IMR-90 (cell line): ENCODE measurements around the gene TAF9. TPM values are rescaled to one million over a fixed set of nuclear protein-coding genes. Genes with fewer than 3 reads are reported as not detected.

ENCODE experiments used
- ATAC-seq: fragments of 200-7000 bp; cut with Tn5 transposase; 2 replicates; pipeline ENCODE4 v1.9.1; 2020; ENCODE audit warnings: low read depth, mild to moderate bottlenecking, moderate library complexity
- BruUV-seq: library from RNA; stranded (reverse); fragments of 400-500 nt; replicated peaks from 2 replicates; lab custom pipeline; 2021; lab: Mats Ljungman, UMichigan
- CTCF ChIA-PET: fragments of 300-600 bp; formaldehyde crosslinking; extraction: SDS; loops from one replicate; lab custom pipeline; 2021; ENCODE audit warnings: antibody characterized with exemption; lab: Yijun Ruan, JAX
- POLR2A ChIA-PET: fragments of 300-600 bp; sonication (Branson Sonifier 250); formaldehyde crosslinking; loops from one replicate; lab custom pipeline; 2022; ENCODE audit warnings: antibody characterized with exemption; ENCODE audit not compliant: unreplicated experiment; lab: Charles Lee
- DNase-seq: peaks from one replicate; pipeline ENCODE4 v3.0.0; 2013
- H2AFZ ChIP-seq: replicated peaks from 2 replicates; pipeline ENCODE3; 2013; ENCODE audit warnings: low read length, mild to moderate bottlenecking; ENCODE audit not compliant: poor library complexity
- H2AK5ac ChIP-seq: 2 replicates; pipeline ENCODE4 v1.6.1; 2013; ENCODE audit warnings: low read depth, low read length, inconsistent platforms
- H2AK9ac ChIP-seq: replicated peaks from 2 replicates; pipeline ENCODE3; 2013; ENCODE audit warnings: mild to moderate bottlenecking, low read depth, low read length, moderate library complexity; ENCODE audit not compliant: poor library complexity
- H2BK120ac ChIP-seq: 2 replicates; pipeline ENCODE4 v1.6.1; 2013; ENCODE audit warnings: low read depth, low read length, inconsistent platforms
- H2BK15ac ChIP-seq: 3 replicates; pipeline ENCODE4 v1.6.1; 2013; ENCODE audit warnings: low read depth, low read length, inconsistent platforms
- H2BK20ac ChIP-seq: 2 replicates; pipeline ENCODE4 v1.6.1; 2013; ENCODE audit warnings: low read depth, mild to moderate bottlenecking, inconsistent platforms, low read length, moderate library complexity
- H2BK5ac ChIP-seq: 2 replicates; pipeline ENCODE4 v1.6.1; 2013; ENCODE audit warnings: mild to moderate bottlenecking, low read depth, low read length, inconsistent platforms; ENCODE audit not compliant: poor library complexity, severe bottlenecking
- H3K14ac ChIP-seq: replicated peaks from 2 replicates; pipeline ENCODE4 v1.6.1; 2013; ENCODE audit warnings: low read depth, low read length, inconsistent platforms
- H3K18ac ChIP-seq: 2 replicates; pipeline ENCODE4 v1.6.1; 2013; ENCODE audit warnings: low read depth, low read length, control low read depth
- H3K23ac ChIP-seq: 2 replicates; pipeline ENCODE4 v1.6.1; 2013; ENCODE audit warnings: low read depth, low read length, inconsistent platforms
- H3K27ac ChIP-seq: 2 replicates; pipeline ENCODE4 v1.5.1; 2013; ENCODE audit warnings: mild to moderate bottlenecking, control low read depth, low read length; ENCODE audit not compliant: insufficient read depth
- H3K27me3 ChIP-seq: 2 replicates; pipeline ENCODE4 v1.6.1; 2013; ENCODE audit warnings: low read length; ENCODE audit not compliant: control insufficient read depth, insufficient read depth
- H3K36me3 ChIP-seq: 2 replicates; pipeline ENCODE4 v1.6.1; 2013; ENCODE audit warnings: low read length, mixed read lengths; ENCODE audit not compliant: control insufficient read depth, insufficient read depth
- H3K4ac ChIP-seq: 2 replicates; pipeline ENCODE4 v1.6.1; 2013; ENCODE audit warnings: low read depth, low read length, inconsistent platforms
- H3K4me1 ChIP-seq: 2 replicates; pipeline ENCODE4 v1.6.1; 2013; ENCODE audit warnings: low read length, mixed read lengths; ENCODE audit not compliant: control insufficient read depth, insufficient read depth
- H3K4me2 ChIP-seq: 2 replicates; pipeline ENCODE4 v1.6.1; 2013; ENCODE audit warnings: low read depth, mild to moderate bottlenecking, control low read depth, low read length, moderate library complexity
- H3K4me3 ChIP-seq: 2 replicates; pipeline ENCODE4 v1.5.1; 2013; ENCODE audit warnings: low read depth, mild to moderate bottlenecking, control low read depth, low read length, moderate library complexity; ENCODE audit not compliant: insufficient read depth
- H3K56ac ChIP-seq: 2 replicates; pipeline ENCODE4 v1.6.1; 2013; ENCODE audit warnings: low read length, inconsistent platforms; ENCODE audit not compliant: insufficient read depth; ENCODE audit errors: extremely low read depth
- H3K79me1 ChIP-seq, 2 experiments: 2 replicates each; pipeline ENCODE4 v1.6.1; 2013; ENCODE audit warnings: low read length in 2 of 2, inconsistent platforms in 1 of 2, low read depth in 1 of 2
- H3K9ac ChIP-seq: 2 replicates; pipeline ENCODE4 v1.6.1; 2013; ENCODE audit warnings: low read depth, low read length, control low read depth
- H3K9me1 ChIP-seq: 2 replicates; pipeline ENCODE4 v1.6.1; 2013; ENCODE audit warnings: low read length, inconsistent platforms; ENCODE audit not compliant: insufficient read depth
- H3K9me3 ChIP-seq: 2 replicates; pipeline ENCODE4 v1.6.1; 2013; ENCODE audit warnings: low read length; ENCODE audit not compliant: control insufficient read depth, insufficient read depth
- H4K20me1 ChIP-seq: 2 replicates; pipeline ENCODE4 v1.6.1; 2013; ENCODE audit warnings: low read length, inconsistent platforms; ENCODE audit not compliant: insufficient read depth
- H4K5ac ChIP-seq: 2 replicates; pipeline ENCODE4 v1.6.1; 2013; ENCODE audit warnings: mild to moderate bottlenecking, low read depth, low read length, control low read depth
- H4K8ac ChIP-seq, 2 experiments: 2 replicates each; pipeline ENCODE4 v1.6.1; 2013; ENCODE audit warnings: low read depth in 2 of 2, low read length in 2 of 2, control low read depth in 1 of 2, inconsistent platforms in 1 of 2
- H4K91ac ChIP-seq: 2 replicates; pipeline ENCODE4 v1.6.1; 2013; ENCODE audit warnings: low read depth, low read length, inconsistent platforms; ENCODE audit not compliant: insufficient read depth
- MAFK ChIP-seq: IDR thresholded peaks from 2 replicates; pipeline ENCODE4 v1.6.1; 2012; ENCODE audit warnings: low read depth, low read length, improper control_type of control experiment
- SMC3 ChIP-seq: fragments of 150-350 bp; IDR thresholded peaks from 2 replicates; pipeline ENCODE4 v1.6.1; 2016; ENCODE audit warnings: low read depth, mild to moderate bottlenecking, antibody characterized with exemption, low read length, moderate library complexity
- WGBS, 2 experiments: methylation state at CpG; one replicate each; pipeline versions ENCODE4 v1.1.5 to v1.1.7; 2013; ENCODE audit warnings: missing lambda C conversion rate in 2 of 2; ENCODE audit not compliant: insufficient read length in 1 of 2; ENCODE audit errors: extremely low coverage in 2 of 2; 5-methylcytosine and 5-hydroxymethylcytosine counted together
- dilution Hi-C: fragments of 300-500 bp; cut with HindIII; formaldehyde crosslinking; loops from one replicate; pipeline ENCODE4 v1.14.3; 2018; ENCODE audit warnings: low sequenced_read_pairs; ENCODE audit not compliant: unreplicated experiment
- in situ Hi-C: fragments of 300-500 bp; cut with MboI; formaldehyde crosslinking; loops from 3 replicates; pipeline ENCODE4 v1.14.3; 2019; ENCODE audit warnings: low sequenced_read_pairs, inconsistent platforms, mixed read lengths
- intact Hi-C: fragments of 100-400 bp; cut with micrococcal nuclease; formaldehyde crosslinking; loops from 2 replicates; pipeline ENCODE4 v1.10.0; 2022
- polyA plus RNA-seq, 3 experiments: library from polyadenylated mRNA; depleted of rRNA; stranded (reverse); fragments of >200 nt; gene quantifications; 2 replicates each; pipeline ENCODE4 v1.2.3, GENCODE V29; 2012; ENCODE audit warnings: low replicate concordance in 1 of 3
- total RNA-seq: library from RNA; depleted of rRNA; stranded (reverse); fragments of >200 nt; gene quantifications from 2 replicates; pipeline ENCODE4 v1.2.3, GENCODE V29; 2012

TAF9 gene
- total and polyA plus RNA-seq, 2 of the 4 experiments (the other 2 are of a cell fraction): 107 to 127 TPM

DNA sequence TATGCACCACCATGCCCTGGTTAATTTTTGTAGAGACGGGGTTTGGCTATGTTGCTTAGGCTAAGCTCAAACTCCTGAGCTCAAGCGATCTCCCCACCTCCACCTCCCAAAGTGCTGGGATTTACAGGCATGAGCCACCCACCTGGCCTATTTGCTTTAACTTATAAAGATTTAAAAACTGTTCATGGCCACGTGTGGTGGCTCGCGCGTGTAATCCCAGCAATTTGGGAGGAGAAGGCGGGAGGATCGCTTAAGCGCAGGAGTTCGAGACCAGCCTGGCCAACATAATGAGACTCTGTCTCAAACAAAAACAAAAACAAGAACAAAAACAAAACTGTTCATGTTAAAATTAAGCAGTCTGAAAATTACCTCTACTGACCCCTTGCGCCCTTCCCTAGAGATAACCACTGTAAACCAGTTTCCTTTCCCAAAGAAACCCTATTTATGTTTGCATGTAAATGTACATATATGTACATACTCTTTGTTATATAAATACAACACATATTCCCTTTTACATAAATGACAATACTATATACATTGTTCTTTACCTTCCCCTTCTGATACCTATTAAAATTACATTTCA is 1.5 kb downstream of the TAF9 start:
- ChIA-PET POLR2A (no interaction called here), CTCF (no interaction called here)
- H3K9ac ChIP-seq: no peak overlapping the region
- no peak overlapping the region for H3K27ac ChIP-seq
- no peak overlapping the region for H4K8ac ChIP-seq
- no peak overlapping the region for H2BK15ac ChIP-seq
- no peak overlapping the region for H2BK5ac ChIP-seq
- no CpG with 5 or more reads among the region's 11 CpGs for WGBS, 2 experiments
- H3K4me2 ChIP-seq: peak overlapping the region; percentile 0; the same call in 1 of the 2 replicates
- H3K9me1 ChIP-seq: no peaks in the 10 kb centered on the region; the same call in 1 of the 2 replicates
- in situ Hi-C loops: no loop called here
- no peak overlapping the region for H2AK9ac ChIP-seq
- H2BK20ac ChIP-seq: no peak overlapping the region
- peak overlapping the region; percentile 31; the same call in 1 of the 2 replicates for H3K23ac ChIP-seq
- TF ChIP-seq SMC3: no peak
- TF ChIP-seq MAFK: no peak
- no peak overlapping the region for H4K91ac ChIP-seq
- H3K4ac ChIP-seq: peak overlapping the region; percentile 43; the same call in 1 of the 2 replicates
- ATAC-seq (no peak), DNase-seq (no peak)
- H3K18ac ChIP-seq: no peak overlapping the region
- no TSS peak for BruUV-seq
- H3K9me3 ChIP-seq: no peaks in the 10 kb centered on the region
- H2BK120ac ChIP-seq: no peak overlapping the region
- H3K4me3 ChIP-seq: no peak overlapping the region
- no peaks in the 10 kb centered on the region; the same call in 1 of the 2 replicates for H3K4me1 ChIP-seq
- H2AK5ac ChIP-seq: no peak overlapping the region
- peak overlapping the region; percentile 11; the same call in 1 of the 2 replicates for H3K56ac ChIP-seq
- peaks cover 28% of the 10 kb centered on the region; the same call in 1 of the 2 replicates for H4K20me1 ChIP-seq
- no peak overlapping the region for H2AFZ ChIP-seq
- peaks cover 17% of the 10 kb centered on the region for H3K36me3 ChIP-seq
- H3K79me1 ChIP-seq: peaks cover 18 to 45% of the 10 kb centered on the region in 2 experiments
- dilution Hi-C loops: no loop called here
- H3K14ac ChIP-seq: 0 out of 2 replicates have a peak overlapping the region, but pooled peaks have one; percentile 26
- intact Hi-C loops: loop anchor here (2.0 to 10.0 kb wide), 4 partner anchors 95 to 325 kb away; no protein-coding TSS in a partner anchor
- no peaks in the 10 kb centered on the region for H3K27me3 ChIP-seq
- no peak overlapping the region for H4K5ac ChIP-seq
